KG1 (cell line): ENCODE data around the gene CPNE8.

Experiments used
- DNase-seq: peaks from one replicate; lab custom pipeline; 2025; lab: John Stamatoyannopoulos, UW

CPNE8 gene

GRCh38 chr12:38905480-38906351 lies at the start of gene CPNE8:
Gene CPNE8 (minus strand): TSS chr12:38905591. CDS start chr12:38905534, 57 bp downstream.
- DNase-seq, result peak; percentile 43

- no peak for DNase-seq
Observed at GRCh38 chr12:38954238-38954873, 49.0 kb upstream of the CPNE8 start.

GRCh38 chr12:38949363-38949762 lies 44.0 kb upstream of the CPNE8 start:
- no peak for DNase-seq

GRCh38 chr12:38934686-38935085 lies 29.3 kb upstream of the CPNE8 start:
- DNase-seq, result peak; percentile 29

- DNase-seq, result no peak
Observed at GRCh38 chr12:38934078-38934584, 28.7 kb upstream of the CPNE8 start.

GRCh38 chr12:38932320-38932719 lies 26.9 kb upstream of the CPNE8 start:
- no peak for DNase-seq

- no peak for DNase-seq
Observed at GRCh38 chr12:38931461-38931860, 26.1 kb upstream of the CPNE8 start.

- DNase-seq, result no peak
Observed at GRCh38 chr12:38930990-38931389, 25.6 kb upstream of the CPNE8 start.

GRCh38 chr12:38926501-38926900 lies 21.1 kb upstream of the CPNE8 start:
- no peak for DNase-seq

- peak; percentile 25 for DNase-seq
Observed at GRCh38 chr12:38921025-38921677, 15.8 kb upstream of the CPNE8 start.

- no peak for DNase-seq
Observed at GRCh38 chr12:38919191-38919590, 13.8 kb upstream of the CPNE8 start.

GRCh38 chr12:38915429-38916182 lies 10.2 kb upstream of the CPNE8 start:
- DNase-seq, result no peak

GRCh38 chr12:38912116-38912515 lies 6.7 kb upstream of the CPNE8 start:
- DNase-seq, result no peak

- no peak for DNase-seq
Observed at GRCh38 chr12:38911611-38912010, 6.2 kb upstream of the CPNE8 start.

- no peak for DNase-seq
Observed at GRCh38 chr12:38907201-38907923, 2.0 kb upstream of the CPNE8 start.

- DNase-seq, result peak; percentile 64
Observed at GRCh38 chr12:38906482-38907200, 1.2 kb upstream of the CPNE8 start.

- DNase-seq, result peak; percentile 39
Observed at GRCh38 chr12:38904537-38905479, 583 bp downstream of the CPNE8 start.

GRCh38 chr12:38903596-38903995 lies 1.8 kb downstream of the CPNE8 start:
- peak; percentile 16 for DNase-seq

- DNase-seq, result no peak
Observed at GRCh38 chr12:38898001-38898684, 7.2 kb downstream of the CPNE8 start.
